ENCODE results near the gene CTNND2. TPM values are rescaled to one million over a fixed set of nuclear protein-coding genes. Genes with fewer than 3 reads are reported as not detected.

The CTNND2 gene
- total and polyA plus RNA-seq, 10 donors = 0.93 to 51.0 (median 21.5) TPM

DNA sequence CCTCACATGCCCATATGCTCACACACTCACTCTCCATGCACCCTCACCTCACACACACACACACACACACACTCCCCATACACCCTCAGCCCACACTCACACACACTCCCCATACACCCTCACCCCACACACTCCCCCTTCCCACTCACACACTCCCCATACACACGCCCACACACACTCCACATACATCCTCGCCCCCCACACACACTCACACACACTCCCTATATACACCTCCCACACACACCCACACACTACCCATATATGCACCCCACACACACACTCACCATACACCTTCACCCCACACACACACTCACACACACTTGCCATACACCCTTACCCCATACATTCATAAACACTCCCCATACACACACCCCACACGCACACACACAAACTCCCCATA lies 592.5 kb downstream of the CTNND2 start:
- Histone ChIP-seq H3K36me3 (no peaks in the 10 kb centered on the region), H3K4me1 (no peaks in the 10 kb centered on the region), H3K27ac (no peak overlapping the region), H3K27me3 (replicated peaks in 1 of 7) (no peaks in the 10 kb centered on the region), H3K9me3 (peaks cover 0 to 16% (median 10%) of the 10 kb centered on the region in 8 donors), H3K4me3 (no peak overlapping the region)
- 87 to 99% (median 96%) methylated on average over 3 of the region's 3 CpGs for WGBS, 5 donors
- TF ChIP-seq POLR2A (IDR thresholded peaks at IDR 0.05) (no peak), POLR2AphosphoS5 (IDR thresholded peaks at IDR 0.05) (no peak)
- TF ChIP-seq, protein P1, sequence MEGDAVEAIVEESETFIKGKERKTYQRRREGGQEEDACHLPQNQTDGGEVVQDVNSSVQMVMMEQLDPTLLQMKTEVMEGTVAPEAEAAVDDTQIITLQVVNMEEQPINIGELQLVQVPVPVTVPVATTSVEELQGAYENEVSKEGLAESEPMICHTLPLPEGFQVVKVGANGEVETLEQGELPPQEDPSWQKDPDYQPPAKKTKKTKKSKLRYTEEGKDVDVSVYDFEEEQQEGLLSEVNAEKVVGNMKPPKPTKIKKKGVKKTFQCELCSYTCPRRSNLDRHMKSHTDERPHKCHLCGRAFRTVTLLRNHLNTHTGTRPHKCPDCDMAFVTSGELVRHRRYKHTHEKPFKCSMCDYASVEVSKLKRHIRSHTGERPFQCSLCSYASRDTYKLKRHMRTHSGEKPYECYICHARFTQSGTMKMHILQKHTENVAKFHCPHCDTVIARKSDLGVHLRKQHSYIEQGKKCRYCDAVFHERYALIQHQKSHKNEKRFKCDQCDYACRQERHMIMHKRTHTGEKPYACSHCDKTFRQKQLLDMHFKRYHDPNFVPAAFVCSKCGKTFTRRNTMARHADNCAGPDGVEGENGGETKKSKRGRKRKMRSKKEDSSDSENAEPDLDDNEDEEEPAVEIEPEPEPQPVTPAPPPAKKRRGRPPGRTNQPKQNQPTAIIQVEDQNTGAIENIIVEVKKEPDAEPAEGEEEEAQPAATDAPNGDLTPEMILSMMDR (IDR thresholded peaks at IDR 0.05 in 8 of 11, conservative IDR thresholded peaks at IDR 0.05 in 3 of 11) = no peak
- DNase-seq = no peak
- intact Hi-C loops (cut with DNase I; ENCODE audit: low total_unique reads) = no loop called here

DNA sequence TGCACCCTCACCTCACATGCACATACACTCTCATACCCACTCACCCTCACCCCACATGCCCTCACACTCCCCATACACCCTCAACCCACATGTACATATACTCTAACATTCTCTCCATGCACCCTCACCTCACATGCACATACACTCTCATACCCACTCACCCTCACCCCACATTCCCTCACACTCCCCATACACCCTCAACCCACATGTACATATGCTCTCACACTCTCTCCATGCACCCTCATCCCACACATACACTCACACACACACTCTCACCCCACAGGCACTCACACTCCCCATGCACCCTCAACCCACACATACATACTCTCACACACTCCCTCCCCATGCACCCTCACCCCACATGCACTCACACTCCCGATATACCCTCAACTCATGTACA lies 593.0 kb downstream of the CTNND2 start:
- TF ChIP-seq, protein P1 (IDR thresholded peaks at IDR 0.05 in 8 of 11, conservative IDR thresholded peaks at IDR 0.05 in 3 of 11) = no peak
- TF ChIP-seq POLR2AphosphoS5 (IDR thresholded peaks at IDR 0.05) = no peak
- TF ChIP-seq POLR2A (IDR thresholded peaks at IDR 0.05) = no peak
- DNase-seq = no peak
- Histone ChIP-seq H3K36me3 (no peaks in the 10 kb centered on the region), H3K4me1 (no peaks in the 10 kb centered on the region), H3K27me3 (replicated peaks in 1 of 7) (no peaks in the 10 kb centered on the region), H3K9me3 (peaks cover 0 to 16% (median 10%) of the 10 kb centered on the region in 8 donors), H3K4me3 (no peak overlapping the region), H3K27ac (no peak overlapping the region)
- WGBS, 5 donors = 87 to 97% (median 92%) methylated on average over 1 of the region's 1 CpG
- intact Hi-C loops (cut with DNase I; ENCODE audit: low total_unique reads) = no loop called here

DNA sequence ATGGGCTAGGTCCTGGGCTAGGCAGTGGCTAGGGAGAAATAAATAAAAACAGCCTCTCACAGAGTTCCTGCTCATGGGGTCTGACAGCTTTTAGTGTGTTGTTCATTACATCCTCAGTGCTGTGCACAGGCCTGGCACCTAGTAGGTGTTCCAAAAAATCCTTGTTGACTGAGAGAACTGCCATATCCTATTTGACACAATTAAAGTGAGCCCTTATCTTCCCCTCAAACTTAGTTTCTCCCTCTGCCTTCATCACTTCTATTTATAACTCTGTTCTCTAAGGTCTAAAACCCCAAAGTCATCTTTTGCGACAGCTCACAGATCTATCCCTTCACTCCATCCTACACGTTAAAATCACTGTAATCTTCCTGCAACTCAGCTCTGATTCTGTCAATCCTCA lies 594.1 kb downstream of the CTNND2 start:
- H3K4me1 ChIP-seq = no peaks in the 10 kb centered on the region
- intact Hi-C loops (cut with DNase I; ENCODE audit: low total_unique reads) = no loop called here
- no peak overlapping the region for H3K27ac ChIP-seq
- WGBS, 5 donors = 84 to 95% (median 92%) methylated on average over 2 of the region's 2 CpGs
- no peak overlapping the region for H3K4me3 ChIP-seq
- H3K9me3 ChIP-seq = peaks cover 0 to 16% (median 10%) of the 10 kb centered on the region in 8 donors
- no peaks in the 10 kb centered on the region for H3K27me3 ChIP-seq (replicated peaks in 1 of 7)
- TF ChIP-seq, protein P1 (IDR thresholded peaks at IDR 0.05 in 8 of 11, conservative IDR thresholded peaks at IDR 0.05 in 3 of 11) = no peak
- DNase-seq = no peak
- H3K36me3 ChIP-seq = no peaks in the 10 kb centered on the region

DNA sequence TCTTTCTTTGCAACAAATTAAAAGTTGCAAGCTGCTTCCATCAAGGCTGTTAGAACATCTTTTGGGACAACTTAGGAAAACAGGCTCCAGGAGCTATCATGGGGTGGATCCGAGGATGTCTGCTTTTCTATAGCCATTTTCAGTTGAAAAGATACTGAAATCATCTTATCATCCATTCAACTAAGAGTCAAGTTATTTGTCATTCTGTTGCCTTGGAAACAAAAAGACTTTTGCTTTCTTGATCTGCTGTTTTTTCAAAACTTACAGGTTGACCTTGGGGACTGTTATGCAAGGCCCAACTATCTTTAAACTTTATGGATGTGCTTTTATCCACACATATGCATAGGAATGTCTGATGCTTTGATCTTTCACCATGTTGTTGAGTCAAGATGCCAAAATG lies 597.9 kb downstream of the CTNND2 start:
- 75 to 88% (median 88%) methylated on average over 1 of the region's 1 CpG for WGBS, 5 donors
- Histone ChIP-seq H3K4me1 (no peaks in the 10 kb centered on the region), H3K27ac (no peak overlapping the region), H3K27me3 (replicated peaks in 1 of 7) (no peaks in the 10 kb centered on the region), H3K9me3 (no peaks in the 10 kb centered on the region), H3K36me3 (no peaks in the 10 kb centered on the region), H3K4me3 (no peak overlapping the region)
- TF ChIP-seq POLR2A (IDR thresholded peaks at IDR 0.05) = no peak
- TF ChIP-seq, protein P1 (IDR thresholded peaks at IDR 0.05 in 8 of 11, conservative IDR thresholded peaks at IDR 0.05 in 3 of 11) = no peak
- intact Hi-C loops (cut with DNase I; ENCODE audit: low total_unique reads) = no loop called here
- DNase-seq = no peak
